Liver (tissue), 9 donors: ENCODE results near the gene GATD1. TPM values are rescaled to one million over a fixed set of nuclear protein-coding genes. Genes with fewer than 3 reads are reported as not detected.

Experiments
- DNase-seq: peaks from one replicate; pipeline ENCODE4 v3.0.0-alpha.2; 2017; ENCODE audit warnings: low spot score
- H3K27ac ChIP-seq, 2 donors: one replicate each; pipeline ENCODE4 v1.7.0; 2013; ENCODE audit warnings: inconsistent platforms in 2 of 2, low read length in 2 of 2, control low read depth in 1 of 2, low read depth in 1 of 2, mild to moderate bottlenecking in 1 of 2
- H3K27me3 ChIP-seq, 4 donors: one replicate each; pipeline versions ENCODE4 v1.6.1 to v1.7.0; 2013; ENCODE audit warnings: low read length in 3 of 4, inconsistent platforms in 1 of 4, mild to moderate bottlenecking in 1 of 4, moderate library complexity in 1 of 4; ENCODE audit not compliant: control insufficient read depth in 4 of 4, insufficient read depth in 4 of 4
- H3K36me3 ChIP-seq, 4 donors: one replicate each; pipeline versions ENCODE4 v1.6.1 to v1.7.0; 2013; ENCODE audit warnings: low read length in 3 of 4, mild to moderate bottlenecking in 3 of 4, low read depth in 1 of 4, moderate library complexity in 1 of 4; ENCODE audit not compliant: control insufficient read depth in 4 of 4, insufficient read depth in 3 of 4
- H3K4me1 ChIP-seq, 4 donors: one replicate each; pipeline versions ENCODE4 v1.6.1 to v1.7.0; 2013; ENCODE audit warnings: low read length in 3 of 4, mild to moderate bottlenecking in 3 of 4, moderate library complexity in 1 of 4; ENCODE audit not compliant: control insufficient read depth in 4 of 4, insufficient read depth in 4 of 4
- H3K4me3 ChIP-seq, 3 donors: one replicate each; pipeline versions ENCODE4 v1.6.1 to v1.7.0; 2013; ENCODE audit warnings: low read length in 3 of 3, control low read depth in 1 of 3, low read depth in 1 of 3, mild to moderate bottlenecking in 1 of 3
- H3K9ac ChIP-seq, 2 donors: one replicate each; pipeline ENCODE4 v1.7.0; 2013; ENCODE audit warnings: low read length in 2 of 2, mild to moderate bottlenecking in 2 of 2, moderate library complexity in 2 of 2, control low read depth in 1 of 2, low read depth in 1 of 2
- H3K9me3 ChIP-seq, 4 donors: one replicate each; pipeline versions ENCODE4 v1.6.1 to v1.7.0; 2013; ENCODE audit warnings: low read length in 3 of 4; ENCODE audit not compliant: control insufficient read depth in 4 of 4
- ATF3 ChIP-seq: IDR thresholded peaks from 2 replicates; pipeline ENCODE4 v1.6.1; 2016; ENCODE audit warnings: antibody characterized with exemption
- CTCF ChIP-seq: fragments of 150-350 bp; IDR thresholded peaks from 2 replicates; pipeline ENCODE4 v1.5.1; 2017; ENCODE audit warnings: improper control_type of control experiment, low read depth, low read length; ENCODE audit not compliant: missing input control
- FOXA1 ChIP-seq: IDR thresholded peaks from 2 replicates; pipeline ENCODE4 v1.6.1; 2016; ENCODE audit warnings: antibody characterized with exemption
- FOXA2 ChIP-seq: IDR thresholded peaks from 2 replicates; pipeline ENCODE4 v1.6.1; 2016; ENCODE audit warnings: antibody characterized with exemption
- GABPA ChIP-seq, 2 donors: IDR thresholded peaks in 1 of 2; conservative IDR thresholded peaks in 1 of 2; 2 replicates each; pipeline ENCODE4 v1.6.1; 2016; ENCODE audit warnings: antibody characterized with exemption in 2 of 2, mild to moderate bottlenecking in 1 of 2, moderate library complexity in 1 of 2
- HNF4A ChIP-seq, 2 donors: conservative IDR thresholded peaks; 2 replicates each; pipeline ENCODE4 v1.6.1; 2016; ENCODE audit warnings: antibody characterized with exemption in 2 of 2, mild to moderate bottlenecking in 2 of 2
- HNF4G ChIP-seq: IDR thresholded peaks from 2 replicates; pipeline ENCODE4 v1.6.1; 2016; ENCODE audit warnings: antibody characterized with exemption
- JUND ChIP-seq, 2 donors: IDR thresholded peaks; 2 replicates each; pipeline ENCODE4 v1.6.1; 2016; ENCODE audit warnings: antibody characterized with exemption in 2 of 2
- RAD21 ChIP-seq, 2 donors: IDR thresholded peaks; 2 replicates each; pipeline ENCODE4 v1.6.1; 2016; ENCODE audit warnings: antibody characterized with exemption in 2 of 2, mild to moderate bottlenecking in 2 of 2
- REST ChIP-seq: IDR thresholded peaks from 2 replicates; pipeline ENCODE4 v1.6.1; 2016; ENCODE audit warnings: antibody characterized with exemption, mild to moderate bottlenecking
- RXRA ChIP-seq, 2 donors: IDR thresholded peaks; 2 replicates each; pipeline ENCODE4 v1.6.1; 2017 to 2018; ENCODE audit warnings: antibody characterized with exemption in 2 of 2, mild to moderate bottlenecking in 1 of 2
- SP1 ChIP-seq: IDR thresholded peaks from 2 replicates; pipeline ENCODE4 v1.6.1; 2018; ENCODE audit warnings: antibody characterized with exemption, mild to moderate bottlenecking
- TAF1 ChIP-seq: conservative IDR thresholded peaks from 2 replicates; pipeline ENCODE4 v1.6.1; 2016; ENCODE audit warnings: antibody characterized with exemption, mild to moderate bottlenecking
- YY1 ChIP-seq: IDR thresholded peaks from 2 replicates; pipeline ENCODE4 v1.6.1; 2016; ENCODE audit warnings: antibody characterized with exemption, mild to moderate bottlenecking
- ZBTB33 ChIP-seq: IDR thresholded peaks from 2 replicates; pipeline ENCODE4 v1.6.1; 2016; ENCODE audit warnings: antibody characterized with exemption
- WGBS: extraction: QIAGEN DNeasy Blood & Tissue Kit; methylation state at CpG from one replicate; pipeline ENCODE4 v1.1.7; 2013; 5-methylcytosine and 5-hydroxymethylcytosine counted together
- polyA plus RNA-seq, 2 donors: library from polyadenylated mRNA; stranded (reverse) in 1 of 2; unstranded in 1 of 2; fragments of 200-250 nt in 1 of 2; fragments of >200 nt in 1 of 2; fragmentation: Nextera tagmentation in 1 of 2; extraction: Ambion mirVana in 1 of 2; gene quantifications; one replicate each; pipeline versions ENCODE4 v1.2.1 to v1.2.3, GENCODE V29; 2013 to 2015
- total RNA-seq, 2 donors: library from RNA; depleted of rRNA; stranded (reverse); fragments of >200 nt; gene quantifications; one replicate each; pipeline ENCODE4 v1.2.3, GENCODE V29; 2014
- donor health status: healthy.
- donor health status: healthy.
- donor health status: healthy.
- donor health status: healthy.
- donor health status: healthy.

The GATD1 gene
- total and polyA plus RNA-seq, 4 donors, result 22.7 to 37.2 (median 24.6) TPM

GRCh38 chr11:765802-766091 is 11.5 kb downstream of the GATD1 start:
- Histone ChIP-seq H3K9ac (no peak overlapping the region), H3K36me3 (peaks cover 17 to 45% (median 22%) of the 10 kb centered on the region in 4 donors), H3K27ac (no peak overlapping the region), H3K9me3 (no peaks in the 10 kb centered on the region), H3K4me3 (no peak overlapping the region), H3K4me1 (peaks cover 0 to 8% (median 8%) of the 10 kb centered on the region in 4 donors), H3K27me3 (no peaks in the 10 kb centered on the region)
- no peak for TF ChIP-seq RXRA (IDR thresholded peaks at IDR 0.05)
- no peak for TF ChIP-seq REST
- no peak for TF ChIP-seq HNF4A (conservative IDR thresholded peaks at IDR 0.05)
- no peak for TF ChIP-seq TAF1
- no peak for TF ChIP-seq FOXA1
- TF ChIP-seq ZBTB33, result no peak
- TF ChIP-seq JUND (IDR thresholded peaks at IDR 0.05), result no peak
- no peak for TF ChIP-seq CTCF
- no peak for TF ChIP-seq HNF4G
- no peak for TF ChIP-seq GABPA (IDR thresholded peaks at IDR 0.05 in 1 of 2, conservative IDR thresholded peaks at IDR 0.05 in 1 of 2)
- no peak for TF ChIP-seq ATF3
- no peak for TF ChIP-seq SP1
- no peak for TF ChIP-seq YY1
- 94% methylated on average over 8 of the region's 8 CpGs for WGBS
- no peak for DNase-seq

- peaks cover 15 to 48% (median 23%) of the 10 kb centered on the region in 4 donors for H3K36me3 ChIP-seq
- WGBS, result 76% methylated on average over 19 of the region's 19 CpGs
- H3K9me3 ChIP-seq, result no peaks in the 10 kb centered on the region
- no peak overlapping the region for H3K27ac ChIP-seq
- peak; percentile 59 for DNase-seq
- no peak overlapping the region for H3K4me3 ChIP-seq
- no peaks in the 10 kb centered on the region for H3K27me3 ChIP-seq
- peaks cover 0 to 8% (median 8%) of the 10 kb centered on the region in 4 donors for H3K4me1 ChIP-seq
- no peak overlapping the region for H3K9ac ChIP-seq
- no peak for TF ChIP-seq RXRA (IDR thresholded peaks at IDR 0.05)
- TF ChIP-seq FOXA1, result no peak
- peak; percentile 53 for TF ChIP-seq CTCF
- no peak for TF ChIP-seq FOXA2
- TF ChIP-seq RAD21 (IDR thresholded peaks at IDR 0.05), result peak; percentile 72 to 82
- no peak for TF ChIP-seq REST
Measured at GRCh38 chr11:765025-765801, 12.1 kb downstream of the GATD1 start.
